ENCODE measurements around the gene SACS. TPM values are rescaled to one million over a fixed set of nuclear protein-coding genes. Genes with fewer than 3 reads are reported as not detected.
"Not testable (repeated sequence)": the region's sequence is repeated elsewhere in the genome, so short reads cannot be mapped to it uniquely, and the experiment has no call there.

Gene SACS
- total RNA-seq, 1 experiment from 2014 or later = 35.7 TPM

DNA sequence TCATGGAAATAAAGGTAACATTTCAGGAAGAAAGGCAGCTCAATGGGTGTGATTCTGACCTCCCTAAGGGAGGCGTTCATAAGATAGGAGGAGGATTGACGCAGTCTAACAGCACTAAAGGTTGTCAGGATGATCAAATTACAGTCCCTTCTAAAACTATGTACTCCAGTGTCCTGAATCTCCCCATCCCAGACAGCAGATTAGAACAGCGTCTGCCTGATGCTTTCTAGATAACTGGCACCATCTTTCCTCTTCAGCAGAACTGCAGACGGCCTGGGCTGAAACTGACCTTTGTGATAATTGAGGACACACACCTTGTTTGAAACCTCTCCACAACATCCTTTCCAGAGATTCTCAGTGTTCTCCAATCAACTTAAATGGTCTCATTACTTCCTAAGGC lies 25.5 kb upstream of the SACS start:
- DNase-seq (ENCODE audit: extremely low read depth, low read depth) = no peak

DNA sequence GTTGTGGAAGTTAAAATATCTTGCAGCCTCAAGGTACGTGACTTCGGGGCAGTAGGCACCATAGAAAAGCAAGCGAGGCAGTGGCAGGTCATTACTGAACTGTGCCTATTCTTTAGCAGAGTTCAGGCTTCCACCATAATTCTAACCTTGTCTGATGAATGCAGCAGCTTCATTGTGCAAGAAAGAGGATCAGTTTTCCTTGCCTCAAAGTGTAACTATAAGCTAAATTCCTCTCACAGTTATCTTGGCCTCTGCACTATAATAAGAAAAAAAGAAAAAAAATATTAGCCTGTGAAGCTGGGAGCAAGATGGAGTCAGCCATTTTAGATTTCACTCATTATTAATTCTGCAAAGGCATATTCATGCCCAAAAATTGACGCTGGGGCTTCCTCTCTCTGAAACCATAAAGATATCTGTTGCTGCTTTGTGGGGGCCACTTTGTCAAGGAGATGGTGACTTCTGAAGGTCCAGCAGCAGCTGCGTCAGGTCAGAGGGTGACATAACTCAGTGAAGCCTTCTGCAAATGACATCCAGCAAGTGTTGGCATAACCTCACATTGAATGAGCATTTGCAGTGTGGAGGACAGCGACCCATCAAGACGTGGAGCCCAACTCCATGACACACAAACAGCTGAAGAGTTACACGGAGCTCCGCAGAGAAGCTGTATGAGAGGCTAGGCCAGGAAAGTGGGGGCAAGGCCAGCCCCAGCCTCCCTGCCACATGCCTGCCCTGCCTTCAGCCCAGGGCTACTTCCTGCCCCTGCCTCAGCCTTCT lies 23.1 kb upstream of the SACS start:
- DNase-seq (ENCODE audit: extremely low read depth, low read depth) = no peak

DNA sequence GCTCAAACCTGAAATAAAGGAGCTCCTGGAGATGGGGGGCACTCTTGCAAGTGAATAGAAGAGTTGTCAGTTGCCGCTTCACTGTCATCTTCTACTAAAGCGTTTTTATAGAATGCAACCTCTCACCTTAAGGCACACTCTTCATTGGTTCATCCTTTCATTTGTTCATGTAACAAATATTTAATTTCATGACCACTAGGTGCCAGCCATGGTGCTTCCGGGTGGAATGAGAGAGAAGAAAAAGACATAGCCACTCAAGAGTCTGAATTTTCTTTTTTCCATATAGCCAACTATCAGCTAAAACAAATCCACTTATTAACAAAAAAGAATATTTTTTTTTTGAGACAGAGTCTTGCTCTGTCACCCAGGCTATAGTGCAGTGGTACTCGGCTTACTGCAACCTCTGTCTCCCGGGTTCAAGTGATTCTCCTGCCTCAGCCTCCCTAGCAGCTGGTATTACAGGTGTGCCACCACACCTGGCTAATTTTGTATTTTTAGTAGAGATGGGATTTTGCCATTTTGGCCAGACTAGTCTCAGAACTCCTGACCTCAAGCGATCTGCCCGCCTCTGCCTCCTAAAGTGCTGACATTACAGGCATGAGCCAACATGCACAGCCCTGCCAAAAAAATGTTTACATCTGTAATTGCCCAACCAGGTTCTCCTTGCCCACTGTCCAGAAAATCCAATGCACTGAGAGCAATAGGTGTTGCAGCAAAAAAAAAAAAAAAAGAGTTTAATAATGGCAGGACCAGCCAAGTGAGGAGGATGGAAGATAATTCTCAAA lies 22.1 kb upstream of the SACS start:
- DNase-seq (ENCODE audit: extremely low read depth, low read depth) = no peak

DNA sequence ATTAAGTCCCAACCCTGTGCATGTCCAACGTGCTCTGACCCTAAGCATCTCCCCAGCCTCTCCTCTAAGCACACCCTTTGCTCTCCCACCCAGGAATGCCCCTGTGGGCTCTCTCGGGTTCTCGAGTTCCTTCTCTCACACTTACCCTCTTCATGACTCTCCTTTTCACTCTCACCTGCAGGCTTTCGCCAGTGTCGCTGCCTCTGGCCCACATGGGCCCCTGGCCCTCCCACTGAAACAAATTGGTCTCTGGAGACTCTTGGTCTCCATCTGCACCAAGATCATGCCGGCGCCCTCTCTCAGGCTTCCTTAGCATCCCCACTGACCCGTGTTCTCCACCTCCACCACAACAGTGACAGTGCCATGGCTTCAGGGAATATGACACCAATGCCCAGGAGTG lies 19.6 kb upstream of the SACS start:
- no peak for DNase-seq (ENCODE audit: extremely low read depth, low read depth)

DNA sequence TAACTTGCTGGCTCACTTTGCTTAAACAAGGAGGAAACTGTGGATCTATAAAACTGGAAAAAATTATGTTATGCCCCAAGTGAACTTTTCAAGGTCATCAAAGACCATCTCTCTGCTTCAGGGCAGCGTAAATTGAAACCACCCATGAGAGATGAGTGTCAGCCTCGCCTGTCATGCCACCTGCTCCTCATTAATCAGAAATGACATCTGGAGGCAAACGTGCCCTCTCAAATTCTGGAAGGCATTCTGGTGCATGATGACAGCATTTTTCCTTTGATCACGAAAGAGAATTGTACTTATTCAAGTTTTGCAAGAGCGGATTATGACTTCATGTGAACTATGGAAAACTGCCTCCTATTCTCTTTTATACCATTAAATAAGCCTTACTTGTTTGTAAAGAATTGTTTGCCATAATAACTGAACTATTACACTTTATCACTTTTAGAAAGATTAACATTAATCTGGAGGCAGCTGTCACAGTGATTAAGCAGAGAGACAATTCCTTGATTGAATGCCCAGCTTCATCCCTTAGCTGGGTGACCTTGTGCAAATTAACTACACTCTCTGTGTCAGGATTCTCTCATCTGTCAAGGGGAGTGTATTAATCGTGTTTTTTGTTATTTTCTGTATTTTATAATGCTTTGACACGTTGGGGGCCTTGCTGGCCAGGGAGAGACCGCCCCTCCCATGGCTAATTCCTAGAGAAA lies 17.0 kb upstream of the SACS start:
- DNase-seq (ENCODE audit: extremely low read depth, low read depth) = no peak

DNA sequence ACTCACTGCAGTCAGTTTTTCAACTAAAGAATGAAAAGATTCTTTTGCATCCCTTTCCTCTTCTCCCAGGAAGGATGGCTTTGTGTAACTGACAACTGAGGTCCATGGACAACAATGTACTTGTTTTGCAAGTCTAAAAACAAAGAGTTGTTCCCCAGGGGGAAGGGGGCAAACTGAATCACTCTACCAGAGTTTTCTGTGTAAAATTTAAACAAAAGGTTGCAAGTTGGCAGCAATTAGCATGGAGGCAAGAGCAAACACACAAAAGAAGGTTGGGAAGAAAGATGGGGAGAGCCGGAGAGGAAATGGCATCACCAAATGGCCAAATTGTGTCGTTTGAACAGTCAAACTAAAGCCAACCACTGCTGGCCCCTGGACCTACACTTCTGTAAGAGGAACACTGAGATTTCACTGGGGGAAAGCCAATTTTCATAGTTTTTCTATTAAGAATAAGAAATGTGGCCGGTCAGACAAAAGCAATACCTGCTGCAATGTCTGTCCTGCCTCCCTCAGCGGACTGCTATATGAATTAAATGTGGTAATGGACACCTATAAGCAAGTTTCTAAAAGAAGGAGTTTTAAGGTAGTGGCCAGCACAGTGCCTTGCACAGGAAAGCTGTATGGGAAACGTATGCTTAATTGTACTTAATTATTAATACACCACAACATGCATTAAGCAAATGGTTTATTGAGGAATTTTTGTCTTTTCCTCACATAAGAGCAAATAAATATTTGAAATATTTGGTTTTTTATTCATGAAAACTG lies 16.1 kb upstream of the SACS start:
- DNase-seq (ENCODE audit: extremely low read depth, low read depth) = no peak

DNA sequence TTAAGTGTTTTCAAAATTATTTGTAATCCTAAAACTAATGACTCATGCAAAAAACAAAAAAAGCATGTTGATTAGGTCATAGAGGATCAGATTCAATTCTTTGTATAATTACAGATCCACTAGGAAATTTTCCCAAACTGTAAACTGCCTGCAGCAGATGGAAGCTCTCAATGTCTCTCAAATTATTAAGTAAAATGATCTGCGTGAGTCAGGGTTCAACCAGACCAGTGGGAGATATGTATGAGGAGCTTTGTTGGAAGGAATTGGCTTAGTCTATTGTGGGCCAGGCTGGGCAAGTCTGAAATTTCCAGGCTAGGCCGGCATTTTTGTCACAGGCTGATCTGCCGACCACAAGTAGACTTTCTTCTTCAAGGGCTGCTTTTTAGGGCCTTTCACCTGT lies 14.4 kb upstream of the SACS start:
- DNase-seq (ENCODE audit: extremely low read depth, low read depth) = no peak

DNA sequence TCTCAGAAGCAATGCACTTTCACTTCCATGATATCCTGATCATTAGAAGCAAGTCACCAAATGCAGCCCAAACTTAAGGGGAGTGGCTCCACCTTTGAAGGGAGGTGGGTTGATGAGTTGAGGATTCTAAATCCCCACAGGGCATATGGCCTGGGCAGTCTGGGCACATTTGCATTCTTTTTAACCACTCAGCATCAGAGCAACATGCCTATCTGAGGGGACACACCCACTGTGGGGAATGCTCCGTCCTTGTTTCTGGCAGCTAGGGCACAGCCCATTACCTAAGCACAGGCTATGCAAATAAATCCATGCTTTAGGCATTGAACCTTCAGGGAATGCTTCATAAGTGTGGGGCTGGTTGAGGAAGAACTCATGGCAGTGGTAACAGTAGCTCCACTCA lies 12.3 kb upstream of the SACS start:
- DNase-seq (ENCODE audit: extremely low read depth, low read depth) = no peak

DNA sequence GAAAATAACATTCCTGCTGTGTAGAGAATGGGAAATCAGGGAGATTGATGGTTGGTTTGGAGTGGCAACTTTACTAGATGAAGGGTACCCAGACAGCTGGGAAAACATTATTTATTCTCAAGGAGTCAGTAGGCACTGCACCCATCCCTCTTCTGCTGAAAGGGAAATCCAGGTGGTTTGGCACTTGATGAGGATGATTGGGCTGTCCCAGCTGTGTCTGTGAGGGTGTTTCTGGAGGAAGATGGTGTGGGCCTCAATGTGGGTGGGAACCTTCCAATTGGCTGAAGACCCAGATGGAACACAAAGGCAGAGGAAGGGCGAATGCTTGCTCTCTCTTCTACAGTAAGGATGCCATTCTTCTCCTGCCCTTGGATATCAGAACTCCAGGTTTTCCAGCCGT lies 10.4 kb upstream of the SACS start:
- no peak for DNase-seq (ENCODE audit: extremely low read depth, low read depth)

DNA sequence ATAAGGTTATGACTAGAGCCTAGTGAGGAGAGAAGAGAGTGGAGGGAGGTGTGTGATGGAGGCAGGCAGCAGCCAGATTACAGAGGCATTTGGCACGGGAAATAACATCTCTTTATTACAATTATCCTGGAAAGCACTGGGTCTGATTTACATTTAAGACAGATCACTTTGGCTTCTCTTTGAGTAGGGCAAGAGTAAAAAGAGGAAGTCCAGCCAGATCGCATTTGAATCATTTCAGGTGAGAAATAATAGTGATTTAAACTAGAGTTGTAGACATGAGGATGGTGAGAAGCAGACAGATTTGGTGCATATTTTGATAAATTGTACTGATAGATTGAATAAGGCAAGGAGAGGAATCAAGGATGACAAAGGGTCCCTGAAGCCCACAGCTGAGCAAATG lies 9.6 kb upstream of the SACS start:
- no peak for DNase-seq (ENCODE audit: extremely low read depth, low read depth)

DNA sequence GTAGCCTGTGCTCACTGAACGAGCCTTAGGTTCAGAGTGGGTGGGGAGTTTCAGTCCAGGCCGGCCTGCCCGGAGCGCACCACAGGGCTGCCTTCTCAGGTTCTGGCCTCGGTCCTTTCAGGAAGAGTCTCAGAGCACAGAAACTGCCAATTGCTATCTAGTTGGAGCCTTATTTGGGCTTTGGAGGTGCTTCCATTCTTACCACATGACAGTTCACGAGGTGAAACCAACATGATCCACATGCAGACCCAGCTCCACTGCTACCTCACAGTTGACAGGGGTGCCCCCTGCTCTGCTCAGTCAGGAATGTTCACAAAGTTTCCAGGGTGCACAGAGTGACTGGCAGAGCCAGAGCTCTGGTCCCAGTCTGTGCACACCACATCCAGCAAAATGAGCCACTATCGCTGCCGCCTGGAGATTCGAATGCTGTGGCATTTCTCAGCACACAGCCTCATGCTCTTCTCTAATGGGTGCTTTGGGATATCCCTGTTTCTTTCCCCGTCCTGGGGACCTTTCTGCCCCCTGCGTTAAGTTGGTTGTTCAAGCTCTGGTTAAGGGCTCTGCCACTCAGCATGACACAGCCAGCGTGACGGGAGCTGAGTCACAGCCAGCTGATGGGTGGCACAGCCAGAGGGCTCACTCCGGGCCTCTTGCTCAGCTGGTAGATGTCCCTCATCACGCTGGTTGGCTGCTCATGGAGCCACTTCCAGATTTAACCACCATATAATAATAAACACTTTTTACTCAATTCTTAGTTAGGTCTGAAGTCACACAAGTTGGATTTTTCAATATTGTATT lies 7.5 kb upstream of the SACS start:
- DNase-seq (ENCODE audit: extremely low read depth, low read depth) = peak; percentile 69

DNA sequence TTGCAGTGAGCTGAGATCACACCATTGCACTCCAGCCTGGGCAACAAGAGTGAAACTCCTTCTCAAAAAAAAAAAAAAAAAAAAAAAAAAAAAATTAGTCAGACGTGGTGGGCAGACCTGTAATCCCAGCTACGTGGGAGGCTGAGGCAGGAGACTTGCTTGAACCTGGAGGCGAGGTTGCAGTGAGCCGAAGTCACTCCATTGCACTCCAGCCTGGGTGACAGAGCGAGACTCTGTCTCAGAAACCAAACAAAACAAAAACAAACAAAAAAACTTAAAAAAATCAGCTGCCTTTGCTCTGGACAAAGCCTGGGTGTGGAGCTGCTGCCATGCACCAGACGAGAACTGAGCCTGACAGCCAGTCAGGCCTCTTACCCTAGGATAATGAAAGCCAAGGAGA lies 6.8 kb upstream of the SACS start:
- DNase-seq (ENCODE audit: extremely low read depth, low read depth) = not testable (repeated sequence)

DNA sequence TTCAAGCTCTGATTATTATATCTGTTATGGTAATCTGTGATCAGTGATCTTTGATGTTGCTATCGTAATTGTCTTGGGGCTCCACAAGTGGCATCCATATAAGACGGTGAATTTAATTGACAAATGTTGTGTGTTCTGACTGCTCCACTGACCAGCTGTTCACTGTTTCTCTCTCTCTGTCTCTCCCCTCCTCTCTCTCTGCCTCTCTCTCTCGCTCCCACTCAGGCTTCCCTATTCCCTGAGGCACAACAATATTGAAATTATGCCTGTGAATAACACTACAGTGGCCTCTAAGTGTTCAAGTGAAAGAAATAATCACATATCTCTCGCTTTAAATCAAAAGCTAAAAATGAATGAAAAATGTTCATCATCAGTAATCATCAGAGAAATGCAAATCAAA lies 4.4 kb upstream of the SACS start:
- no peak for DNase-seq (ENCODE audit: extremely low read depth, low read depth)

DNA sequence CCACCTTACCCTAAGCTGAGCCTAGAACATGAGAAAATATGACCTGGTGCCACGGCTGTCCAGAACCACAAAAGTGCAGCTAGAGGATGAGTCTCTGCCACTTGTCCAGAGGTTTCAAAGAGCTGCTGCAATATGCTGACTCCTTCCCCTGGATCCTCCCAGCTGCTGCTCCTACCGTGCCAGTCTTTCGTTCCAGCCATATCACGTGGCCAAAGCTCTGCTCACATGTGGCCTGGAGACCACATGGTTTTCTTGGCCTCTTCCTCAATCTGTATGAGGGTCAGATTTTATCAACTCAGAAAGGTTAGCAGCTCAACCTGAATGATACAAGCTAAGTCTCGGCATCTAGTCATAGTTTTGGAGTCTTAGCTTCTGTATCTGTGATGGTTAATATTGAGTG lies 3.2 kb upstream of the SACS start:
- no peak for DNase-seq (ENCODE audit: extremely low read depth, low read depth)

DNA sequence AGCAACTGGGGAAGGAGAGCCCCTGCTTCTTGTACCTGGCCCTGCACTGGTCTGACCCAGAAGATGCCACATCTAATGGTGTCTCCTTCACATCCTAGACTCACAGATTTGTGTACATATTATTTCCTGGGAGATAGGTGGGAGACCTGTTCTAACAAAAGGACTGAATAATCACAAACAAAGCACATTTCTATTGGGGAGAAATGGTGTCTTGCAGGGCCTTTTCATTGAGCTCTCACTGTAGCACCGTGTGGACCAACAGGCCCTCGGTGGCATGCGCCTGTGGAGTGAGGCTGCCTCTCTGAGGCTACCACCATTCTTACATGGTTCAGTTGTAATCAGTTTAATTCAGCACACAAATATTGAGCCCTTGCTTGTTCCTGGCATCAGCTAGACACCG lies 989 bp upstream of the SACS start:
- DNase-seq (ENCODE audit: extremely low read depth, low read depth) = no peak

DNA sequence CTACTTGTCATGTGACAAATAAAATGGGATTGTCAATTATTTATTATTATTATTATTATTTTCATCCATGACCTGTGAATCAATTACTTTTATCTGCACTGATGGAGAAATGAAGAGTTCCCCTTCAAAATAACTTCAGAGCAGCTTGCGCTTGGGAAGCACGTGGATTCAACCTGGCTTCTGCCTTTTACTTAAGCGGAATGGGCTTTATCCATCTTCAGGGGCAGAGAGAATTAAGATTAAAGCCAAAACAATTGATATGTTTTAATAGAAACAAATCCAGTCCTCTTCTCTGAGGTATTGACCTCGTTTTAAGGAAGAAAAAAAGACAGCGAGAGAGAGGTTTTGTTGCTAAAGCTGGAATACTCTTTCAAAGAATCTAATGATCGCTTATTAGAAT lies 876 bp downstream of the SACS start:
- DNase-seq (ENCODE audit: extremely low read depth, low read depth) = no peak

DNA sequence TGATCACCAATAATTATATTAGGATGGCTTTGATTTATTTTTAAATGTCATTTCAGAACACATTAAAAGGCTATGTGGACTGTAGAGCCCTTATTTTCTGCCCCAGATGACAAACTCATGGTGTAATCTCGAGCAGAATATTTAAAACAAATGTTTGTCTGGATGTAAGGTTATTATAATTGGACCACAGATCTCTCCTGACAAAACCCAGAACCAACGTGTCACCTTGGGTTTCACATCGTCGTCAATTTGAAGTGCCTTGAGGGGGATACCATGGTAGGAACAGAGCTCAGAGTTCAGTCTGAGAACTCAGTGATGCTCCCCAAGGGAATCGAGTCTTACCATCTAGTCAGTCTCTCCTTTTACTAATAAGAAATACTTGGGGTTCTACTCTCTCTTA lies 2.8 kb downstream of the SACS start:
- DNase-seq (ENCODE audit: extremely low read depth, low read depth) = no peak

DNA sequence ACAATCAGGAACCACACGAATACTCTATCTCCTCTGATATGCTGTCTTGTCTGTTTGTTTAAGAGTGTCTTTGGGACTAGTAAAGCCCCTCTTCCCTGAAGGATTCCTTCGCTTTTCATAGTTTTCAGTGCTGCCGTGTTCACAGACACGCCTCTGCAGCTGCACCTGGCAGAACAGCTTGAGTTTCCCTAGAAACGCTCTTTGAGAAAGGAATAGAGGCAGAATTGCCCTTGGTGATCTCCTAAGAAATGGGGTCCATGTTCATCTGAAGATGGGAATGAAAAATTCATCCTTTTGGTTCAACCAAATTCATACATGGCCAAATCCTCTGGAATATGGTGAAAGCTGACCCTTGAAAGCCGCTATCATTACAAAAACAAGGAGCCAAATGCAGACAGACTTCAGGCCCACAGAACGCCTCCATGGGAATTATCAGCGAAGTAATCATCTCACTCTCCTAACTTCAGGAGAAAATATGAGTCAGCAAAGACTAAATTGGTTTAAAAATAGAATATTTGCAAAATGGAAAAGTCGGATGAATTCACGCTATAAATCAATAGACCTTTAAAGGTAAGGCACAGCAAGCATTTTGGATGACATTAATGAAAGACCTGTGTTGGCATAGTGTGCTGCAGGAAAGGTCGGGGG lies 5.5 kb downstream of the SACS start:
- no peak for DNase-seq (ENCODE audit: extremely low read depth, low read depth)

DNA sequence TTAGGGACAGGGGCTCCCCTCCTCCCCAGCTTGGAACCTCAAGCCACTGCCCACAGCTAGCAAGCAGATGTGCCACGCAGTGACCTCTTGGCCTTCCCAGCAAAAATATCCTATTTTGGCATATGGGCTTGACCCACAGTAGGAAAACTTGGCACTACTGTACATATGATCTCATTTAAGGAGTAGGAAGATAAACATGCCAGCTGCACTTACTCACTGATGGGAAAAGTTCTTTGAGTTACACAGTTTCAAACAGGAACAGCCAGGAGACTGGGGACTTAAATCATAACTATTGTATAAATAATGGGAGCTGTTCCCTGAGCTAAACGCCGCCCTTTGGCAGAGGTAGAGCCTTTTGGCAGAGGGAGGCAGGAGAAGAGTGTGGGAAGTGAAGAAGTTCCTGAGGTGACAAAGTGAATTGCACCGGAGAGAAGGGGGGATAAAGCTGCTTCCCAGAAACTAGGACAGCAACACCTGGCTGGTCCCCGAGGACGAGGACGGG lies 6.1 kb downstream of the SACS start:
- no peak for DNase-seq (ENCODE audit: extremely low read depth, low read depth)
